GM19324 (cell line): ENCODE measurements around the gene OR4A15.

ENCODE experiments used
- ATAC-seq: cut with Tn5 transposase; IDR thresholded peaks from one replicate; pipeline ENCODE4 v1.9.1; 2021; ENCODE audit warnings: mild to moderate bottlenecking, moderate library complexity; ENCODE audit not compliant: unreplicated experiment, low FRiP score

OR4A15 gene

DNA sequence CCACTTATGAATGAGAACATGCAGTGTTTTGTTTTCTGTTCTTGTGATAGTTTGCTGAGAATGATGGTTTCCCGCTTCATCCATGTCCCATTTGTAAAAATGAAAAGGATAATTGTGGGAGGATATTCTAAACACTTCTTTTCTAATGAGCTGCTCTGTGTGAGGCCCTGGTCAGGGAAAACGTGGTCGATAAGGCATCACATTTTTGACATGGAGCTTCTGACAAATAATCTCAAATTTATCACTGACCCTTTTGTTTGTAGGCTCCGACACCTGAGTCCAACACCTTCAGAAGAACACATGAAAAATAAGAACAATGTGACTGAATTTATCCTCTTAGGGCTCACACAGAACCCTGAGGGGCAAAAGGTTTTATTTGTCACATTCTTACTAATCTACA, at the start of gene OR4A15:
Gene OR4A15, plus strand, starts transcription at position 301 of the 400 bp plus-strand sequence. Its CDS starts 0 bp downstream, at position 301.
- no peak for ATAC-seq

DNA sequence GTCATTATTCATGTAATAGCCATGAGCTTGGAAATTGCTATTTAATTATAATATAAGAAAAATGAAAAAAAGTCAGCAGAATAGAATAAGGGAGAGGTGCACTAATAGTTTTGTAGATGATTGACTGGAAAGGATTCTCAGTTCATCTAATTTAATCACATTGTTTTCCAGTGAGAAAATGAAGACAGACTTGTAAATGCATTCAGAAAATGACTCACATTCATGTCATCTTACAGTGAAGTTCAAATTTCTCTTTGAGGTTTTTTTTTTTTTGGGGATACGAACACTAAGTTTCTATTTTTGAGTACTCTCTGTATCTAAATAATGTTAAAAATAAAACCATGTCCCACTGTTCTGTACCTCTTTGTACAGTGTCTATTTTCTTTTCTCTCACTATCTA, 43.3 kb upstream of the OR4A15 start:
- no peak for ATAC-seq

DNA sequence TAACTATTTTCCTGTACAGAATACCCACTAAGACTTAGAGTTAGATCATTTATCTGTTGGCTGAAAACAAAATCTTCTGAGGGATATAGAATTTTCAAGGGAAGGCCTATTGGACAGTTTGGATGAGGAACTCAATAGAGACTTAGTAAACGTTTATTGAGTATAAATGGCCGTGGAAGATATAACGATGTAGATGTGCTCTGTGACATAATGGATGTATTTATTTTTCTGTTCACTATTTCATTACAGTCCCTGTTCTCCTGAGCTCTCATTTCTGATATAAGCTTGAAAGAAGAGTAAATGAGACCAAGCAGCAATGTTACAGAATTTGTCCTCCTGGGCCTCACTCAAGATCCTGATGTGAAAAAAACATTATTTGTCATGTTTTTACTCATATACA, 24.9 kb upstream of the OR4A15 start, which contains the start of gene OR4A16:
Gene OR4A16, plus strand, starts transcription at position 301 of the 400 bp plus-strand sequence. Its CDS starts 0 bp downstream, at position 301.
- no peak for ATAC-seq

DNA sequence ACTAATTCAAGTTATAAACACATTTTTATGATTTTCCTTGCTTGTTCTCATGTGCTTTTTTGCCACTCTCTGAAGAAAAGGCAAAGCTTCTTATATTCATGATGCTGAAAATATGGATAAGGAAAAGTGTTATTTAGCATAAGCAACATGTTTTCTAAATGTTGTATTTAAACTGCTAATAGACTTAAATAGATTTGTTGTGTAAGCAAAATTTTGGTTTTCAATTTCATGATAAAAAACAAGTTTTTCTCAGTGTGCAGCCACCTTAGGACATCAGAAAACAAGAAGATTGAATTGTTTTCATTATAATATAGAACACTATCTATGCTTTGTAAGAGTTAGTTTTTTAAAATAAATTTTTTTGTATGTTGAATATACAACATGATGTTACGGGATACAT, 22.5 kb upstream of the OR4A15 start:
- no peak for ATAC-seq

DNA sequence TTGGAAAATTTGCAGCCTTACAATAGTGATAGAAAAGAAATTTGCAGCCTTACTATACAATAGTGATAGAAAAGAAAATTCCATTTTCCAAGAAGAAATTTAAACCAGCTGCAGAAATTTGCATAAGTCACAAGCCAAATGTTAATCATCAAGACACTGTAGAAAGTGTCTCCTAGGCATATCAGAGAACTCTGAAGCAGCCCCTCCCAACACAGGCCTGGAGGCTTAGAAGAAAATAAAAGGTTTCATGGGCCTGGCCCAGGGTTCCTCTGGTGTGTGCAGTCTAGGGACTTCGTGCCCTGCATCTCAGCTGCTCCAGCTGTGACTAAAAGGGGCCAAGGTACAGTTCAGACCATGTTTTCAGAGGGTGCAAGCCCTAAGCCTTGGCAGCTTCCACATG, 18.7 kb upstream of the OR4A15 start:
- no peak for ATAC-seq

DNA sequence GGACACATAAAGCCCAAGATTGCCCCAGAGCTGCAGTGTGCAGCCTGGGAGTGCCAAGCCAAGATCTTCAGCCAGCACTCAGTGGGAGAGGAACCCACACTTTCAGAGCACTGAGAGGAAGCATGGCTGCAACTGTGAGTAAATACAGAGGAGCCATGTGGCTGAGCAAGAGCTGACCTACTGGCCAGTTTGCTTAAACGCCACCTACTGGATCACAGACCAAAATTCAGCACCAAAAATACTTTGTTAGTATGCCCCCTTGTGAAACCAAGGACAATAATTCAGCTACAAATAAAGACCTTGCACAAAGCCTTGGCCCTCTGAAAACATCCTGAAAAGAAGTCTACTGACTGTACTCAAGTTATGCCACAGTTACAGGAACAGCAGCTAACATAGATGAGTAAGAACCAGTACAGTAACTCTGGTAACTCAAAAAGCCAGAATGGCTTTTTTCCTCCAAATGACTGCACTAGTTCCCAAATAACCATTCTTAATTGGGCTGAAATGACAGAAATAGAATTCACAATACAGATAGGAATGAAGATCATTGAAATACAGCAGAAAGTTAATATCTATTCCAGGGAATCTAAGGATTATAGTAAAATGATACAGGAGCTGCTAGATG, 10.1 kb upstream of the OR4A15 start:
- ATAC-seq, result no peak

DNA sequence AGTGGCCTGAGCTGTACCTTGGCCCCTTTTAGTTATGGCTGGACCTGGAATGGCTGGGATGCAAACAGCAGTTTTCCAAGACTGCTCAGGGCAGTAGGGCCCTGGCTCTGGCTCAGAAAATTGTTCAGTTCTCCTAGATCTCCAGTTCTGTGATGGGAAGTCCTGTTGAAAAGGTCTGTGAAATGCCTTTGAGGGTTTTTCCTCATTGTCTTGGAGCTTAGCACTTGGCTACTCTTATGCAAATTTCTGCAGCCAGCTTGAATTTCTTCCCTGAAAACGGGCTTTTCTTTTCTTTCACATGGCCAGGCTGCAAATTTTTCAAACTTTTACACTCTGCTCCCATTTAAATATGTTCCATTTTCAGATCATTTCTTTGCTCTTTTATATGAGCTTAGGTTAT, 33.2 kb downstream of the OR4A15 start:
- no peak for ATAC-seq
